ENCODE measurements around the gene MATR3. TPM values are rescaled to one million over a fixed set of nuclear protein-coding genes. Genes with fewer than 3 reads are reported as not detected.

The MATR3 gene
- total RNA-seq, 1 experiment from 2014 or later: 267 TPM

GRCh38 chr5:139341689-139342422 lies 48.3 kb downstream of the MATR3 start, which contains the start of gene PAIP2:
Gene PAIP2 (plus strand): TSS chr5:139341854. CDS start chr5:139363785, 21,931 bp downstream.
- peak; percentile 71 for TF ChIP-seq CTCF (conservative IDR thresholded peaks at IDR 0.05)
- H4K5ac ChIP-seq (ENCODE audit: insufficient read length, low read depth, low read length): peak within 1 kb of the TSS; percentile 23
- H3T11ph ChIP-seq (ENCODE audit: low read length): no peak within 1 kb of the TSS
- H3K9ac ChIP-seq (ENCODE audit: extremely low read depth, insufficient read length, low read length): peak within 1 kb of the TSS; percentile 90
- DNase-seq: peak; percentile 99
- no peaks in the 10 kb centered on the region; a peak in 1 of 5 replicates for H3K9me3 Mint-ChIP-seq
- H3K27ac ChIP-seq (ENCODE audit: insufficient read length, low read depth, low read length): peak within 1 kb of the TSS; percentile 48
- H2BK5ac ChIP-seq (ENCODE audit: insufficient read length, low read length): peak within 1 kb of the TSS; percentile 84
- peak within 1 kb of the TSS; percentile 96 for H3K14ac ChIP-seq (ENCODE audit: insufficient read depth, low read length)
- peak within 1 kb of the TSS; percentile 99 for H3K4me2 ChIP-seq (ENCODE audit: insufficient read depth, insufficient read length, low read length)
- H2BK15ac ChIP-seq (ENCODE audit: low read depth, low read length): no peak within 1 kb of the TSS
- peak within 1 kb of the TSS; percentile 94 for H3K18ac ChIP-seq (ENCODE audit: insufficient read length, low read depth, low read length)
- H3K4me1 Mint-ChIP-seq: peaks cover 18 to 24% of the 10 kb centered on the region in 2 experiments
- no peak within 1 kb of the TSS for H3K23ac ChIP-seq (ENCODE audit: insufficient read length, low read depth, low read length)
- peak within 1 kb of the TSS; percentile 99 to 100 (median 100) for H3K27ac Mint-ChIP-seq
- H4K8ac ChIP-seq (replicated peaks; ENCODE audit: insufficient read length, low read depth, low read length): no peak within 1 kb of the TSS
- no peaks in the 10 kb centered on the region for H3K9me3 ChIP-seq (ENCODE audit: control insufficient read depth, low read depth, low read length)
- no peak within 1 kb of the TSS for H2AK5ac ChIP-seq (ENCODE audit: insufficient read length, low read length)
- H4K20me1 ChIP-seq (ENCODE audit: control insufficient read depth, insufficient read depth, insufficient read length): no peaks in the 10 kb centered on the region
- no peaks in the 10 kb centered on the region; the same call in none of the 2 replicates for H3K4me1 ChIP-seq (ENCODE audit: insufficient read depth, low read length)
- H3K79me2 ChIP-seq (ENCODE audit: insufficient read depth, low read length): peaks cover 38% of the 10 kb centered on the region
- H2BK20ac ChIP-seq (ENCODE audit: low read depth, low read length, poor library complexity, severe bottlenecking): no peak within 1 kb of the TSS
- no peak within 1 kb of the TSS for H2BK120ac ChIP-seq (ENCODE audit: low read depth, low read length, poor library complexity, severe bottlenecking)
- H3K23me2 ChIP-seq (ENCODE audit: insufficient read length, low read depth, low read length, poor library complexity, severe bottlenecking): peaks cover 7% of the 10 kb centered on the region
- WGBS (ENCODE audit: extremely low coverage, insufficient read length, low lambda C conversion rate): no CpG with 5 or more reads among the region's 66 CpGs
- no peak within 1 kb of the TSS; the same call in 1 of the 2 replicates for H3K4ac ChIP-seq (ENCODE audit: low read depth, low read length)
- no peak within 1 kb of the TSS for H3K56ac ChIP-seq (ENCODE audit: insufficient read length, low read depth, low read length)
- H3K4me3 Mint-ChIP-seq: peak within 1 kb of the TSS; percentile 95 to 99
- peaks cover 16 to 35% (median 30%) of the 10 kb centered on the region in 3 experiments; a peak in 6 of 7 replicates for H3K36me3 Mint-ChIP-seq (ENCODE audit: insufficient read depth in 1 of 3, low read depth in 3 of 3)
- no peaks in the 10 kb centered on the region for H3K27me3 ChIP-seq (ENCODE audit: insufficient read depth, low read length)
- H4K91ac ChIP-seq (ENCODE audit: insufficient read length, low read depth, low read length): no peak within 1 kb of the TSS
- no peak within 1 kb of the TSS for H2AFZ ChIP-seq (ENCODE audit: low read length)
- peaks cover 3% of the 10 kb centered on the region for H3K27me3 Mint-ChIP-seq (ENCODE audit: low read depth)
- H2BK12ac ChIP-seq (ENCODE audit: insufficient read length, low read depth, low read length): no peak within 1 kb of the TSS
- peaks cover 9% of the 10 kb centered on the region for H3K79me1 ChIP-seq (ENCODE audit: insufficient read depth, low read depth, low read length, poor library complexity, severe bottlenecking)

Measured in H9 (cell line).